GM12878 (cell line): ENCODE results near the gene GDF15. TPM values are rescaled to one million over a fixed set of nuclear protein-coding genes. Genes with fewer than 3 reads are reported as not detected.

Experiments
- EP300 ChIP-seq, 2 experiments: fragments of 150-350 bp in 1 of 2; IDR thresholded peaks; 2 replicates each; pipeline ENCODE4 v1.6.1; 2011 to 2012; ENCODE audit warnings: low read depth in 2 of 2, low read length in 2 of 2, borderline replicate concordance in 1 of 2, improper control_type of control experiment in 1 of 2, inconsistent platforms in 1 of 2; ENCODE audit not compliant: control insufficient read depth in 1 of 2
- HDAC6 ChIP-seq: fragments of 200-600 bp; sonication (generic); IDR thresholded peaks from one replicate; pipeline ENCODE4 v1.8.0; 2017; ENCODE audit warnings: antibody characterized with exemption; ENCODE audit not compliant: unreplicated experiment
- HDGF ChIP-seq: fragments of 450-650 bp; IDR thresholded peaks from 2 replicates; pipeline ENCODE4 v1.6.1; 2016; ENCODE audit warnings: antibody characterized with exemption
- IKZF2 ChIP-seq, 2 experiments: fragments of 450-650 bp; IDR thresholded peaks; 2 replicates each; pipeline ENCODE4 v1.6.1; 2017; ENCODE audit warnings: mild to moderate bottlenecking in 2 of 2, moderate library complexity in 2 of 2
- JUND ChIP-seq: IDR thresholded peaks from 2 replicates; pipeline ENCODE4 v1.6.1; 2012; ENCODE audit warnings: low read depth, mild to moderate bottlenecking, low read length, improper control_type of control experiment, moderate library complexity
- KDM1A ChIP-seq: fragments of 200-600 bp; sonication (generic); IDR thresholded peaks from 2 replicates; pipeline ENCODE4 v1.6.1; 2016; ENCODE audit warnings: borderline replicate concordance
- MYB ChIP-seq: fragments of 150-350 bp; IDR thresholded peaks from 2 replicates; pipeline ENCODE4 v1.6.1; 2014; ENCODE audit warnings: mild to moderate bottlenecking, low read depth, low read length, borderline replicate concordance
- NBN ChIP-seq: fragments of 450-650 bp; IDR thresholded peaks from 2 replicates; pipeline ENCODE4 v1.6.1; 2016
- NFXL1 ChIP-seq: fragments of 450-650 bp; IDR thresholded peaks from 2 replicates; pipeline ENCODE4 v1.6.1; 2017; ENCODE audit warnings: antibody characterized with exemption, mild to moderate bottlenecking, borderline replicate concordance
- PAX8 ChIP-seq: fragments of 450-650 bp; IDR thresholded peaks from 2 replicates; pipeline ENCODE4 v1.6.1; 2017; ENCODE audit warnings: mild to moderate bottlenecking, moderate library complexity
- POU2F2 ChIP-seq: IDR thresholded peaks from 3 replicates; pipeline ENCODE4 v1.6.1; 2011; ENCODE audit warnings: low read depth, mild to moderate bottlenecking, low read length, borderline replicate concordance
- RBBP5 ChIP-seq: fragments of 200-600 bp; sonication (generic); conservative IDR thresholded peaks from 2 replicates; pipeline ENCODE4 v1.6.1; 2016
- TBL1XR1 ChIP-seq: IDR thresholded peaks from 2 replicates; pipeline ENCODE4 v1.6.1; 2012; ENCODE audit warnings: low read depth, low read length, improper control_type of control experiment
- ZBTB4 ChIP-seq: fragments of 450-650 bp; formaldehyde crosslinking; IDR thresholded peaks from 2 replicates; pipeline ENCODE4 v1.4.0; 2022; ENCODE audit warnings: mild to moderate bottlenecking, moderate library complexity
- ZNF207 ChIP-seq: fragments of 450-650 bp; IDR thresholded peaks from 2 replicates; pipeline ENCODE4 v1.6.1; 2014; ENCODE audit warnings: antibody characterized with exemption, mild to moderate bottlenecking, borderline replicate concordance
- ZNF384 ChIP-seq: IDR thresholded peaks from 2 replicates; pipeline ENCODE4 v1.6.1; 2012; ENCODE audit warnings: low read depth, mild to moderate bottlenecking, low read length, improper control_type of control experiment, borderline replicate concordance
- ZNF592 ChIP-seq: fragments of 450-650 bp; IDR thresholded peaks from 2 replicates; pipeline ENCODE4 v1.6.1; 2017; ENCODE audit warnings: mild to moderate bottlenecking, moderate library complexity
- ZNF622 ChIP-seq: fragments of 450-650 bp; IDR thresholded peaks from 2 replicates; pipeline ENCODE4 v1.6.1; 2017; ENCODE audit warnings: mild to moderate bottlenecking, inconsistent platforms
- ZNF687 ChIP-seq: fragments of 450-650 bp; IDR thresholded peaks from 2 replicates; pipeline ENCODE4 v1.6.1; 2017; ENCODE audit warnings: mild to moderate bottlenecking, moderate library complexity
- polyA plus RNA-seq, 11 experiments: library from polyadenylated mRNA; depleted of rRNA in 4 of 11; unstranded in 6 of 11; stranded (reverse) in 5 of 11; fragments of >200 nt; fragmentation: Nextera tagmentation in 4 of 11; fragmentation: Illumina TruSeq in 1 of 11; extraction: Ambion mirVana in 4 of 11; extraction: Trizol in 1 of 11; gene quantifications; 1 replicate in 1 of 11; 2 replicates in 10 of 11; pipeline versions ENCODE4 v1.2.1 to v1.2.3, GENCODE V29; 2011 to 2016; ENCODE audit warnings: inconsistent platforms in 2 of 11, missing spikeins in 2 of 11, low read depth in 1 of 11
- total RNA-seq, 4 experiments: library from RNA; depleted of rRNA in 3 of 4; stranded (reverse); fragments of >200 nt in 3 of 4; fragmentation: Illumina TruSeq in 1 of 4; extraction: Trizol in 1 of 4; gene quantifications; 2 replicates each; pipeline versions ENCODE4 v1.2.1 to v1.2.3, GENCODE V29; 2013 to 2021

Gene GDF15
- total and polyA plus RNA-seq, 10 of the 15 experiments (the other 5 are each of a cell fraction or from before 2014, with no cell fraction given), result 0.11 to 3.6 (median 1.6) TPM; not detected in 1

GRCh38 chr19:18388100-18388959, 2.4 kb downstream of the GDF15 start (continued):
- TF ChIP-seq TBL1XR1 (peak; percentile 56), JUND (no peak), ZNF622 (no peak), ZNF592 (0 out of 2 replicates have a peak, but pooled peaks have one; percentile 27), NBN (peak; percentile 18; the same call in 1 of the 2 replicates), KDM1A (no peak), HDGF (no peak), ZBTB4 (no peak), POU2F2 (peak; percentile 34; the same call in 1 of the 3 replicates), MYB (no peak), EP300 (IDR thresholded peaks at IDR 0.05; ENCODE audit: borderline replicate concordance in 1 of 2, control insufficient read depth in 1 of 2, low read depth in 2 of 2, low read length in 2 of 2) (no peak), ZNF687 (peak; percentile 86), ZNF384 (no peak), ZNF207 (no peak), PAX8 (no peak), HDAC6 (no peak), IKZF2 (IDR thresholded peaks at IDR 0.05) (peak; percentile 20 to 43; a peak in 2 of 4 replicates), RBBP5 (no peak), NFXL1 (no peak)
